GM18868 (cell line): ENCODE data around the gene VARS2.
"Not testable (repeated sequence)": the region's sequence is repeated elsewhere in the genome, so short reads cannot be mapped to it uniquely, and the experiment has no call there.

ENCODE experiments used
- ATAC-seq: cut with Tn5 transposase; IDR thresholded peaks from one replicate; pipeline ENCODE4 v1.9.1; 2021; ENCODE audit warnings: mild to moderate bottlenecking, moderate library complexity; ENCODE audit not compliant: unreplicated experiment

Gene VARS2

DNA sequence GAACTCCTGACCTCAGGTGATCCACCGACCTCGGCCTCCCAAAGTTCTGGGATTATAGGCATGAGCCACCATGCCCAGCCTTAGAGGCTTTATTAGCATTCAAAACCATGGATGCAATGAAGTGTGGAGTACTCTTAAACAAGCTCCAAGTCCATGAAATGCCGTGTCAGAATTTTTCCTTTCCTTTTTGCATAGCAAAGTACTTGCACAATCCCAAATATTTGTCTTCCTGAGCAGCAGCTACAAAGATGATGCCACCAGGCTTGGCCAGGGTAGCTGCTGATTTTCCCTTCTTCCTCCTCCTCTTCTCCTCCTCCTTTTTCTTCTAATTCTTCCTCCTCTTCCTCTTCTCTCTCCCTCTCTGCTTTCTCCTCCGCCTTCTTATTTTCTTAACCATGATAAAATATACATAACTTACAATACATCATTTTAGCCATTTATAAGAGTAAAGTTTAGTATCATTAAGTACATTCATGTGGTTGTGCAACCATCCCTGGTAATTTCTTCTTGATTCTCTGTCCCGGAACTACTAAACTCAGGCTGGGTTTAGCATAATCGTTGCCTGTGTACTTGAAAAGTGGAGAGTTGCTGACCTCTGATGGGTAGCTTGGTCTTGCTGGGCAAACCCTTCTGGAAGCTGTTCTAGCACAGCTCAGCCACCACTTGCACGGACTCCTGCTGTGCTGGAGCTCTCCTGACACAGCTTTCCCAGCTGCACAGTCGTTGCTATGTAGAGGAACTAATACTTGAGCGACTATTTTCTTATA is 47.1 kb downstream of the VARS2 start:
- no peak for ATAC-seq

DNA sequence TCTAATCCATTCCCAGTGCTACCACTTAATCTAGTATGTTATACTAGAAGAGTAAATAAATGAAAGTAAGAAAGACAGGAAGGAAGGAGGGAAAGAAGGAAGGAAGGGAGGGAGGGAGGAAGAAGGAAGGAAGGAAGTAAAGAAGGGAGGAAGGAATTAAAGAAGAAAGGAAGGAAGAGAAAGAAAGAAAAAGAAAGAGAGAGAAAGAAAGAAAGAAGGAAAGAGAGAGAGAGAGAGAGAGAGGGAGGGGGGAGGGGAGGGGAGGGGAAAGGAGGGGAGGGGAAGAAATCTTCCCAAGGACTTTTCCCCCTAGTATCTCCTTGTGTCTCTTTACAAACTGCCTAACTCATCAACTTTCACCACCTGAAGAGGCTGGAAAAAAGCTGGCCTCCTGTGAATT is 48.7 kb downstream of the VARS2 start:
- ATAC-seq = no peak

DNA sequence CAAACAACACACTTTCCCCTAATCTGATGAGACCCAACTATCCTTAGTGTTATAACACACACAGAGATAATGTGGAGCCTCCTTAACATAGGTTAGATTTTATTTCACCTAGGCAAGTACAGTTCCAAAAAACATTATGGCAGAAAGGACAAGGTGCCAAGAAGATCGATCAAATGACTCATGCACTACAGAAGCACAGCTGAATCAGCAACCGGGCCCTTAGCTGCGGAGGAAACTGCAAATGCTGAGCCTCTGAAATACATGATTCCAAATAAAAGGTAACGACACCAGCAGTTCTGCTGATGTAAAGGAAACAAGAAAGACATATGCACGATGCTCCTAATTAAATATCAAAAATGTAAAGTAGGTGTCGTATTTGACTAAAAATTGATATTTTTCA is 49.6 kb downstream of the VARS2 start:
- no peak for ATAC-seq

DNA sequence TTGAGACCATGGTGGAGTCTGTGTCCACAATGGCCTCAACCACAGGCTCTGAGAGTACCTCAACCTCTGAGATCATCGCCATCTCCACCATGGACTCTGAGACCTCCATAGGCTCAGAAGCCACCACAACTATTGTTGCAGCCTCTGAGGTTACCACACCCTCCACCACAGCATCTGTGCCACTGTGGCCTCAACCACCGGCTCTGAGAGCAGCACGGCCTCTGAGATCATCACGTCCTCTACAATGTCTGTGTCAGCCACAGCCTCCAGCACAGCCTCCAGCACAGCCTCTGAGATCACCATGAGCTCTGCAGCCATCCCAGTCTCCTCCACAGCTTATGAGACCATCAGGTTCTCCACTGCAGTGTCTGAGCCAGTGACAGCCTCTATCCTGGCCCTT is 50.0 kb downstream of the VARS2 start:
- ATAC-seq = no peak

DNA sequence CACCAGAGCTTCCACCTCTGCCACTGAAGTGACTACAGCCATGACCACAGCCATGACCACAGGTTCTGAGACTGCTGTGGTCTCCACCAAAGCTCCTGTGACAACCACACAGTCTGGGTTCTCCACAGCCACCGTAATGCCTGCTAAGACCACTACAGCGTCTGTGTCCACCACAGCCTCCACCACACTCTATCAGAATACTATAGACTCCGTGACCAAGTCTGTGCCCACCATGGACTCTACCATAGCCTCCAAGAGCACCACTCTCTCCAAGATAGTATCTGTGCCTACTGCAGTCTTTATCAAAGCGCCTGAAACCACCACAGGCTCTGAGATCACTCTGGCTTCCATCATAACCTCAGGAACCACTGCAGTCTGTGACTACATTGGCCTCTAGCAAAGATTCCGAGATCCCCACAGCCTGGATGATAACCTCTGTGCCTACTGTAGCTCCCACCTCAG is 51.1 kb downstream of the VARS2 start:
- ATAC-seq = no peak

DNA sequence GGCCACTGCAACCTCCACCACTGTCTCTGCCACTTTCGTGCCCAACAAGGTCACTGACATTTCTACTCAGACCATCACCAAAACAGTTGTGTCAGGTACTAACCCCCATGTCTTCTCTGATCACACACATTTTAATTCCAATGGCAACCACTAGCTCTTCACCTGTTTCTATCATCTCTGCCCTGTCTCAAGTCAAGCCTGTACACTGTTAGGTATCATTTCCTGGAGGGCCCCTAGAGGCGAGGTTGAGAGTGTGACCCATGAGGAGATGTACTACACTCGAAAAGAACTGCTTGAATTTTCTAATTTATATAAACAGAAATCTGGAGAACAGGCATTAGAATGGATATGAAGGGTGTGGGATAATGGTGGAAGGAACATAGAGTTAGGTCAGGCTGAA is 52.1 kb downstream of the VARS2 start:
- no peak for ATAC-seq

DNA sequence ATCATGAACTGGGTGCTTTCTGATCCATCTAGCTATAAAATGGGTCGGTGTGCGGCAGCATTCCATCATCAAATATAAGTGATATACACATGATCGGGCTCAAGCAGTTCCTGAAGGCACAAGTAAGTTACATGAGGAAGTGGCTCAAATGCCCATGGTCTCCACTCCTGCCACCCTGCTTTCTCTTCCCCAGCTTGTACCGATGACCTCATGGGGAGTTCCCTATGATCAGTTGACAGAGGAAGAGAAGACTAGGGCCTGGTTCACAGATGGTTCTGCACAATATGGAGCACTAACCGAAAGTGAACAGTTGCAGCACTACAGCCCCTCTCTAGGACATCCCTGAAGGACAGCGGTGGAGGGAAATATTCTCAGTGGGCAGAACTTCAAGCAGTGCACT is 55.1 kb downstream of the VARS2 start:
- not testable (repeated sequence) for ATAC-seq

DNA sequence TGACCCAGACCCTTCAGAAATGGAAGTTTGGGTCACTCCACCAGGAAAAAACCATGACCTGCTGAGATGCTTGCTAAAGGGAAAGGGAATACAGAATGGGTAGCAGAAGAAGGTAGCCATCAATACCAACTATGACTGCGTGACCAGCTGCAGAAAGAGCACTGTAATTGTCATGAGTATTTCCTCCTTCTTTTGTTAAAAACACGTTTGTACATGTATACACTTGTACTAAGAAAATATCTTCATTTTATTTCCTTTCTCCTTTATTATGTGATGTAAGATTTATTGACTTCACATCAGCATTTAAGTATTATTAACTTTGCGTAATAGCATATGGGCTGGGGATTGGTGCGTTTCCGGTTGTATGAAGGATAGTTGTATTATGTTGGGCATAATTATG is 56.9 kb downstream of the VARS2 start:
- ATAC-seq = no peak

DNA sequence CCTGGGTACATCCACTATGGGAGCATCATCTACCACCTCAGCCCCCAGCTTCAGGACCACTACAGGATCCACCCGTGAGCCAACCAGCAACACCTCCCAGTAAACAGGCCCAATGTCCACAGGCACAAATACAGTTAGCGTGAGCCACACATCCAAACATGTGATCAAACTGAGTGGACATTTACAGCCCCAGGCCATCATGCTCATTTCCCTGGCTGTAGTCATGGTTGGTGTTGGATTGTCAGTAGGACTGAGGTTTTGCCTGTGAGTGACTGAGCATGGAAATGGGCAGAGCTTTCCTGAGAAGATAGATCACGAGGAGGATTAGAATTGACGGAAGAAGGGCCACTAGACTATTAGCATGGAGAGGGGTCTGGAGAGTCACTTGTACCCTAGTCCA is 58.8 kb downstream of the VARS2 start:
- no peak for ATAC-seq

DNA sequence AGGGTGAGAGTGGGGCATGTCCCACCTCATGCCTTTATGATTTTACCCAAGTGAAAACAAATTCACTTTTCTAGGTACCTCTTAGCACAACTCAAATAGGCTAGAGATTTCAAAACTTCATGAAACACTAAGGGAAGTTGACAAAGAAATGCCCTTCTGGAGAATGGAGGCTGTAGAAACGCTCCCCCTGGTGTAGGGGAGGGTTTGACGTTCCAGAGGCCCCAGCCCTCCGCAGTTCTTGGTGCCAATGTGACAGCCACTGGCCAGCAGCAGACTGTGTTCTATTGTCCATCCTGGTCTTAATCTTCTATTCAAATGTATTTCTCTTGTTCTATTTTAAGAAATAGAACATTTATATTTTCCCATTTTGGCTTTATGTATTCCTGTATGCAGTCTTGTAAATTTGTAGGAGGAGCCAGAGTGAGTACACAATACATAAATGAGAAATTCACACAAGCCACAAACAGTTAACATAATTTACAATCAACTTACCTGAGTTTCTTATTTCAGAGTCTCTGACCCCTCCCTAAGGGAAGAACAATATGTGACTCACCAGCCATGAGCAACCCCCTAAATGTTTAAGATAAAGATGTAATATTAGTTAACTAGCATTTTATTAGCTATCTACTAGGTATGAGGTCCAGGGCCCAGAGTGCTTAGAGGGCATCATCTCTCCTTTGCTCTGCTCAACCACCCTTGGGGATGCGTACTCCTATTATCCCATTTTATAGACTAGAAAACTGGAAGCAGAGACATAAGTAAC is 60.6 kb downstream of the VARS2 start:
- no peak for ATAC-seq
